GM12865 (cell line): ENCODE measurements around the gene MYCN.
"Not testable (repeated sequence)": the region's sequence is repeated elsewhere in the genome, so short reads cannot be mapped to it uniquely, and the experiment has no call there.

Experiments
- DNase-seq: peaks from one replicate; pipeline ENCODE4 v3.0.0; 2010; ENCODE audit warnings: low read depth
- H3K4me3 ChIP-seq: 2 replicates; pipeline ENCODE4 v1.5.1; 2011; ENCODE audit warnings: mild to moderate bottlenecking, low read depth, low read length, control low read depth
- CTCF ChIP-seq: IDR thresholded peaks from 2 replicates; pipeline ENCODE4 v1.5.1; 2011; ENCODE audit warnings: low read length, control low read depth, low read depth, inconsistent platforms; ENCODE audit not compliant: insufficient read depth; ENCODE audit errors: missing control alignments

Gene MYCN

GRCh38 chr2:15927551-15928218 lies 12.7 kb upstream of the MYCN start:
- no peak for TF ChIP-seq CTCF

GRCh38 chr2:15929008-15929407 lies 11.3 kb upstream of the MYCN start:
- H3K4me3 ChIP-seq, DNase-seq: not testable (repeated sequence)

More at GRCh38 chr2:15927551-15928218, 12.7 kb upstream of the MYCN start:
- no peak for DNase-seq
- H3K4me3 ChIP-seq: no peak overlapping the region

GRCh38 chr2:15929861-15930260 lies 10.5 kb upstream of the MYCN start:
- TF ChIP-seq CTCF: no peak
- DNase-seq: no peak
- H3K4me3 ChIP-seq: no peak overlapping the region

- no peak overlapping the region for H3K4me3 ChIP-seq
- no peak for TF ChIP-seq CTCF
- DNase-seq: no peak
Measured at GRCh38 chr2:15930589-15931318, 9.6 kb upstream of the MYCN start.

GRCh38 chr2:15931319-15931890 lies 8.9 kb upstream of the MYCN start:
- TF ChIP-seq CTCF: no peak
- no peak overlapping the region for H3K4me3 ChIP-seq
- DNase-seq: no peak

GRCh38 chr2:15931950-15932349 lies 8.4 kb upstream of the MYCN start:
- no peak for TF ChIP-seq CTCF
- no peak overlapping the region for H3K4me3 ChIP-seq
- DNase-seq: no peak

GRCh38 chr2:15932394-15933183 lies 7.8 kb upstream of the MYCN start:
- no peak overlapping the region for H3K4me3 ChIP-seq
- TF ChIP-seq CTCF: no peak
- DNase-seq: no peak
